Kasumi-1 (cell line): ENCODE data around the gene FGD5.

Experiments used
- DNase-seq, 2 experiments: peaks; one replicate each; lab custom pipeline; 2025; lab: John Stamatoyannopoulos, UW

FGD5 gene

DNA sequence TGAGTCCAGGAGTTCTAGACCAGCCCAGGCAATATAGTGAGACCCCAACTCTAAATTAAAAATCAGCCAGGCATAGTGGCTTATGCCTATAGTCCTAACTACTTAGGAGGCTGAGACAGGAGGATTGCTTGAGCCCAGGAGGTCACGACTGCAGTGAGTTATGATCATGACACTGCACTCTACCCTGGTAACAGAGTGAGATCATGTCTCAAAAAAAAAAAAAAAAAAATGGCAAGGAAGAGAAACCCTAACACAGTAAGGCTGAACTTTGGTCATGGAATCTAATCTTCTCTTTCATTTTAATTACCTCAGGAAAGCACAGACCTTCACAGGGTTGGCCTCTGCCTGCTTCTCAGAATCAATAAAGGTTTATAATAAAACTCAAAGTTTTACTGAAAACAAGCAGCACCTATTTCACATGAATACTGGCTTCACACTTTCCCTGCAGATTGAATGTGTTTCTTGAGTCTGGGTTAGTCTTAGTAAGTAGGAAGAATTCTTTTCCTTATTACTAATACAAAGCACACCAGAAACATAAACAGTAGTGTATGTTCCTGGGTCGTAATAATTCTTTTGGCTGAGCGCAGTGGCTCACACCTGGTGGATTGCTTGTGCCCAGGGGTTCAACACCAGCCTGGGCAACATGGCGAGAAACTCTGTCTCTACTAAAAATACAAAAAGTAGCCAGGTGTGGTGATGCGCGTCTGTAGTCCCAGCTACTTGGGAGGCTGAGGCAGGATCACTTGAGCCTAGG lies 117.0 kb downstream of the FGD5 start:
- no peak for DNase-seq

DNA sequence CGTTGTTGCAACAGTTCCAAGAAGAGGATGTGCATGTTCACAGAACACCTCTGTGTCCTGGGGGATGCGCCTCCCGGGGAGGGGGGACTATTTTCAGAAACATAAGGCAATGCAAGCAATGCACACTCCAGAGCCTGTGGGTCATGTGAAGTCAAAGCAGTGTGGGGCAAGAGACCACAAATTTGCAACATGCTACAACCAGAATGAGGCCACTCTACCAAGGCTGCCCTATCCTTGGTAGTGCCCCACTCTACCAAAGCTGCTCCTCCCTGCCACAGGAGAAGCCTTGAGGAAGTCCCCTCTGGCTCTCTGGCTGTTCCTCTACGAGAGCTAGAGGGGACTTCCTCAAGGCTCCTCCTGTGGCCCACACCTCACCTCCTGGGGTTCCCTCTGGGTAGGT lies 120.2 kb downstream of the FGD5 start:
- DNase-seq, result no peak

DNA sequence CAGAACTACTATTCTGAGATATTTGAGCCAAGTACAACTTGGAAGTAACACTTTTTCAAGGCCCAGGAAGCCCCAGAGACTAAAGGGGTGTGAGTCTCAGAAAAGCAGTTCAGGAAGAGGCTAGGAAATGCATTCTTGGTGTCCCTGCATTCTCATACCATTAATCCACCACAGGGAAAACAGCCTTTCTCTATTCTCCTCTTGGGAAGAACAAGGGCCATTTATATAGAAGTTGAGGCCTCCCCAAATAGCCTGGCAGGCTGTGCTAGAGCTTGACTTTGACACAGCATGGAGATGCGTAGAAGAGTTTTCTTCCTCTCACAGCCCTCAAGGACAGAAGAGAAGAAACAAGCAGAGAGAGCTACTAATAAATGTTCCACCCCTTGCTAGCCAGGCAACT lies 123.1 kb downstream of the FGD5 start:
- DNase-seq, result no peak

DNA sequence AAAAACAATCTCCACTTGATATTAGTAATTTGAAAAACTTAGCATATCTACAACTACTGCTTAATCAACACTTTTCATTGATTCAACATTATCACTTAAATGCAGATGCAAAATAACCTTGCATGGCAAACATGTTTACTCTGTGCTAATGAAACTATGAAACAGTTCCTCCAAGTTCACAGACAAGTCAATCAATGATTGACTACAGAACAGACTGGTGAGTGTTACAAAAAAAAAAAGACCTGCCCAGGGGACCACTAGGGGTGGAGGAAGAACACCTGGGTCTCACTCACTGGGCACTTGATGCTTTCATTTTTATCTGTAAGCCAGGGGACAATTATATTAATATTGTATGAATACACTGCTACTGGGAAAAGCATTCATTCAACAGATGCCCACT lies 124.3 kb downstream of the FGD5 start:
- no peak for DNase-seq

DNA sequence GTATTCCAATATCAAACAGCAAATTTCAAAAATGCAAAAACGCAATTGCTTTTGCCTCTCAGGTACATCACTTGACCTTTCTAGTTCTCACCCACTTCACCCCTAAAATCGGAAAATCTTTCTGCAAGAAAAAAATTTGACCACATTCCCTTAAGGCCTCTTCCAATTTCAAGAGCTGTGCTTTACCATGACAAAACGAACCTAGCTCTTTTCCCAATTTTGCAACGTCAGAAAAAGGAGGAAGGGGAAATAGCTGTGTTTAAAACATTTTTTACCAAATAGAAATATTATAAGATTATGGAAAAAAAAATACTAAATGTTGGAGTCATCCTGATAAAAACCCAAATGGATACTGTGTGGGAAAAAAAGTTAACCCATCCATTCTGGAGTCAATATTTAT lies 127.5 kb downstream of the FGD5 start:
- DNase-seq, result no peak

DNA sequence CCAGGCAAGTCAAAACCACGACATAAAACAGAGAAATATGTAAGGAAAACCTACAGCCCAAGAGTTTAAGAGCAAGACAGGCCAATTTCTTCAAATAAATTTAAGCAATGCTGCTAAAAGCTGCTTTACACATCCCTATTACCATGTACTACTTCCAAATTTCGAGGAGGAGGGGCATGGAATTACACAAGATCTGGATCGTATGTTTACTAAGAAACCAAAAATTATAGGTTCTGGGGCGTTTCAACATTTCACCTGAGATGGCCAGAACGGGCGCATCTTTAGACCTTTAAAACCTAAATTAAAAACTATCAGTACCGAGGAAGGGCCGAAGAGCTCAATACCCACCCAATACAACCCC lies 128.0 kb downstream of the FGD5 start:
- DNase-seq, result peak; percentile 52 to 54

DNA sequence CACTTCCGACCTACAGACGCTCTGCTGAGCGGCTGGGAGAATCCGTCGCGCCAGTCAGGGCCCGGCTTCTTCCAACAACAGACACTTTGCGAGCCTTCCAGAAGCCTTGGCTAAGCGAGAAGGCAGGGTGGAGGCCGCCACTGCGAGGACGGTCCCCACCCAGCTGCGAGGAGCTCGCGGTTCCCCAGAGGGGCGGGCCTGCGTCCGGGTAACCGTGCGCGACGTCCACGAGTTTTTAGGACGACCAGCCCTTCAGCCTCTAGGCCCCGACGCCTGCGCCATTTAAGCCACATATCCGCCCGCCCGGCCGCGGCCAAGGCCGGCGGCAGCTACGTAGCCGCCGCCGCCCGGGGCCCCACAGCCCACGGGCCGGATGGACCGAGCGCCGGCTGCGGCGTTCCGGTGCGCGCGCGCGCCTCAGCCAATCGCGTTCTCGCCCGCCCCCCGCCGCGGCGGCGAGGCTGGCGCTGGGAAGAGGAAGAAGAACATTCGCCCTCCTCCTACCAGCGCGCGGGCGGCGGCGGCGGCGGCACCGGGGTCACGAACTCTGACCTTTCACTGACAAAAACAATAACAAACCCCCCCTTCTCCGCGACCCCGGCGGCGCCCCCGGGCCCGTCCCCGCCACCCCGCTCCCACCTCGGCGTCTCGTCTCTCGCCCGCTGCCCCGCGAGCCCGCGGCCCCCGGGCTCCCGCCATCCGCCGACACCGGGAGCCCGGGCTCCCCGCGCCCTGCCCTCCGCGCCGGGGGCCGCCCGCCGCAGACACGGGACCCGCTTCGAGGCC lies 128.5 kb downstream of the FGD5 start, which contains the start of gene NR2C2:
Gene NR2C2, plus strand, starts transcription at position 484 of the 786 bp plus-strand sequence. CDS start 56,332 bp downstream, outside the sequence.
- DNase-seq, result peak; percentile 66 to 79

DNA sequence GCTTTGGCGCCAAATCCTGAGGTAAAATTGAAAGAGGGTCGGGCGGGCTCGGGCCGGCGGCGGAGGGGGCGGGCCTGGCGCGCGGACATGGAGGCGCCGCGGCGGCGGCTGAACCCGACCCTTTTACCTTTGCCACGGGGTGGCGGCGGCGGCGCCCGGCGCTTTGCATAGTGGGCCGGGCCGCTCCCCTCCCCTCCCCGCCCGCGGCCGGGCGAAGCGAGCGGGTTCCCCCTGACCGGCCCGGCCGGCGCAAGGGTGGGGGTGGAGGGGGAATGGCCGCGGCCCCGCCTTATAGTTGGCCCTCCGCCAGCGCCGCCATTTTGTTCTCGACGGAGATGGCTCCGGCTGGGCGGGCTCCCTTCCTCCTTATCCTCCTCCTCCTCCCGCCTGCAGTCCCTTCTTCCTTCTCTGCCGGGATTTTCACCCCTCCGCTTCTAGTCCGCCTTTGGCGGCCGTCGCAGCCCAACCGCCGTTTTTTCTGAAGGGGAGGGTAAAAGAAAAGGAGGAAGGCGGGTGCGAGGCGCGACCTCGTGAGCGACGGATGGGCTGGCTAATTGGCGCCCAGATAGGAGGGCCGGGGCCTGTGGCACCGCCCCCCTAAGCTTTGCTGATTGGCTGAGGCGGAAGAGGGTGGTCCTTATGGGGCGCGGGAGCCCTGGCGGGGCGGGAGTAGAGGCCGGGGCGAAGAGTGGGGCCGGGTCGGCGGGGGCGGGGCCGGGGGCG lies 129.3 kb downstream of the FGD5 start:
- DNase-seq, result peak; percentile 93 to 94

DNA sequence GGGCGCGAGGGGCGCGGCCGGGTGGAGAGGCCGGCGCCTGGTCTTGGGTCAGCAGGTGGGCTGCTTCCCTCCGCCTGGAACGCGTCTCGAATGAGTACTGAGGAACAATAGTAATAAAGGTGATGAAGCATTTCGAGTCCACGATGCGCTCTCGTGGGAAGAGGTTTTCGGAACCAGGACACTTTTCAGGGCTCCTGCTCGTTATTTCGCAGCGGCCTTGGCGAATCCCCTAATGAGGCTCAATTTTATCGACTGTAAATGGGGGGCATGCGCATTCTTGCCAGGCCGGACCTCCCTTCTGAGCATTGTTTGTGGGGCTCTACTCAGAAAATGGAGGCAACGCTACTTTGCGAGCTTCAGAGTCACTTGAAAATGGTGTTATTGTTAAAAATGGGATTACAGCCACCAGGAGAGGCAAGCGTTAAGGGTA lies 129.9 kb downstream of the FGD5 start:
- no peak for DNase-seq

DNA sequence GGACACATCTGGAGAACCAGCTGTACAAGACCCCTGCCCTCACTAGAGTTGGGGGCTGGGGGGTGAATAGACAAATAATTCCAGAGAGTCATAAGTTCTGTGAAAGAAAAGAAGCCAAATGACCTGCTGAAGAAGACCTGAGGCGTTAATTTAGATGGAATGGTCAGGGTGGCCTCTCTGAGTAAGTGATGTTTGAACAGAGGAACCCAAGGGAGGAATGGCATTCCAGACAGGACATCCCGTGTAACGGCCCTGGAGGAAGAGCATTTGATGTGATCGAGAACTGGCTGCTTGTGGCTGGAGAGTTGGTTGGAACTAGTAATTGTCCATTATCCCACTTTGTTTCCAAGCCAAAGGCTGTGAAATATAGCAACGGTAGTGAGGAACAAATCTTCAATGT lies 130.4 kb downstream of the FGD5 start:
- no peak for DNase-seq

DNA sequence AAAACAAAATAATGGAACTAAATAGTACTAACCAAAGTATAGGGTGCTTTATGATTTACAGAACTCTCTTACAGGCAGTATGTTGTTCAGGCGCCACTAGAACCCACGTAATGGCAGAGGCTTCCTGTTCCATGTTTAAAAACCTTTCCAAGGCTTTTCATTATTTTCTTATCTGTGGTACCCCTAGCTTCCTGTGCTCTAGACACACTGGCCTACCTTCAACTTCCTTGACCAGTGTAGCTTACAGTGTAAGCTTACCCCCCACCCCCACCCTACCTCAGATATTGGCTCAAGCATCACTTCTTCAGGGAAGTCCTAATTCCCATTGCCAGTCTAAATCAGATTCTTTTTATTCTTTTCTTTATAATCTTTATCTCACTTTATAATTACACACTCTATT lies 131.5 kb downstream of the FGD5 start:
- DNase-seq, result no peak

DNA sequence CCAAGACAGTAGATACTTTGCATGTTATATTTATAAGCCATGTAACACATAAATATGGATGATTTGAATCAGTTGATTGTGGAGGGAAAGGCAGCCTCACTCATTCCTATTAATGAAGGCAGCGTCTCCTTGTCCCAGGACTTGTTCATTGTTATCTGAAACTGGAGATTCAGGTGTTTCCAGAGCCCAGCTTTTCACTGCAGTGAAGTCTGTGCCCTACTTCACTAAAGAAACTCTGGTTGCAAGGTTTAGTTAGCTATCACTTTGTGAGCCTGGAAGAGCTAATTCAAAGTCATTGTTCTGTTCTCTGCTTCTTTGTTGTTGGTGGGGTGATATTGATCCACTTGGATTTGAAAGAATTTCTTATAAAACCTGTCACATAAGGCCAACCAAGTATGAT lies 138.4 kb downstream of the FGD5 start:
- DNase-seq, result no peak

DNA sequence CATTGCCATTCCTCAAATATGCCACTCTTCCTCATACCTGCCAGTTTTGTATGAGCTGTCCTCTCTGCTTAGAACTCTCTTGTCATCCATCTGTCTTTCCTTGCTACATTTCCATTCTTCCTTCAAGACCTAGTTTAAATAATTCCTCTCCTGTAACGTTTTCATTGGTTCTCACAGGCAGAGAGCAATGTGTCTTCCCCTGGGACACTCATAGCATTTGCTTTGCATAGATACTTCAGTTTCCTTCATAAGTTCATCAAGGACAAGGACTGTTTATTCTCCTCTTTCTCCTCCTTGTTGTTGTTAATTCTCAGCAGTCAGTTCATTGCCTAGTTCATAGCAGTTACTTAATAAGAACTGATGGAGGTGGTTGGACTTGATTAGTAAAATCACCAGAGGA lies 139.2 kb downstream of the FGD5 start:
- no peak for DNase-seq

DNA sequence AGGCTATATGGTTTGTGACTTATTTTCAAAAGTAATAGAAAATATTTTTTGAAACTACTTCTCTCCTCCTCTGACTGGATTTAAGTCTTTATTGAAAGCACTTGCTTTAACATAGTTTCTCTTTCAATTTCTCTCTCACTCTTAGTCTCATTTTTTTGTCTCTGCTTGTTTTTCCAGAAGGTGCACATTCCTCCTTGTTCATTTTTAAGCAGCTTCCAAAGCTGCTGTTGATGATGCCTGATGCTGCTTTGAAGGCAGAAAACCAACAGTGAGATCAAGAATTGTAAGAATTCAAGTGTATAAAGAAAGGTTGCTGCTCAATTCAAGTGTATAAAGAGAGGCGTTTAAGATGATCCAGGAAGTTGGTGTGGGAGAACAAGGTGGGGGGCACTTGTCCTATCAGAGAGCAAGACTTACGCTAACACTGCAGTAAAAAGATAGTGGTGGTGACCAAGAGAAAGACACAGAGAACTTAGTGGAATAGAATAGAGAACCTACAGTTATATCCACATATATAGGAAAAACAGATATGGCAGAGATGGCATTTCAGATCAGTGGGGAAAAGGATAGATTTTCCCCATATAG lies 140.7 kb downstream of the FGD5 start:
- no peak for DNase-seq

DNA sequence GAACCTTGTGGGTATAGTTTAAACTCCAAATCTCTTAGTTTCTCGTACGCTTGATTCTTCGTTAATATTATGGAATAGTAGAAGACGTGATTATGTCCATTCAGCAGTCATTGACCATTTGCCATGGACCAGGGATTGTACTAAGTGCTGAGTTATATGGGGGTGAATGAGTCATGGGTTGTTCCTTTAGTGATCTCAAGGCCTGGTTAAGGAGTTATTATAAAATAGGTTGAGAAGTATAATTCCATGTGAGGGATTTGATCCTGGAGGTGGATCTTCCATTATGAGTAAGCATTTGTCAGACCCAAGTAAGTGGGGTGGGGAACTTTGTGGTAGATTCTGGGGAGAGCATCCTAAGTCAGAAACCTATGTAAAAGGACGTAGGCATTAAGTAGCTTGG lies 144.0 kb downstream of the FGD5 start:
- DNase-seq, result no peak

DNA sequence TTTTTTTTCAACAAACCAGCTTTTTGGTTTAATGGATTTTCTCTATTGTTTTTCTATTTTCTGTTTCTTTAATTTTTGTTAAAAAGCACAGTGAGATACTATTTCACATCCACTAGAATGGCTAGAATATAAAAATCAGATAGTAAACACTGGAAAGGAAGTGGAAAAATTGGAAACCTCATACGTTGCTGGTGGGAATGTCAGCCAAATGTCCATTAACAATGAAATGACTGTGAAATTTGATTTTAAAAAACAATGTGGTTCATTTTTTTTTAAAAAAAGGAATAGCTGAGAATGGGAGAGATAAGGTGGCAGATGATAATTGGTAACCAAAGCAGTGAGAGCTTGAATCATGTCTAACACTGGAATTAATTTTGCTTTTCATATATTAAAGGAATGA lies 148.5 kb downstream of the FGD5 start:
- no peak for DNase-seq

DNA sequence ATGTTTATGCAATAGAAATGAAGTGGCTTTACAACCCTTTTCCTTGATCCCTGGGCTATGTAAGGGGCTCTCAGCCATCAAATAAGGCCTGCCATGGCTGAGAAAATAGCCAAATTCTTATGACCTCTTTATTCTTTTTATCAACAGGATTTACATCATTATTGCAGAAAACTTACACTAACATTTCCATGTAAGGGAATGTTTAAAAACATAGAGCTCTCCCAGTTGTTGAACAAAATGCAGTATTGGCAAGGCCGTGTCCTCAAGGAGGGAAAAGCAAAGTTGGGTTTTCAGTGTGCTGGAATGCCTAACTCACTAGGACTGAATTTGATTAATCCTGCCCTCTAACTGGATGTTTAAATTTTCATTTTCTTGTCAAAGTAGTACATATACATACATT lies 150.9 kb downstream of the FGD5 start:
- DNase-seq, result no peak

DNA sequence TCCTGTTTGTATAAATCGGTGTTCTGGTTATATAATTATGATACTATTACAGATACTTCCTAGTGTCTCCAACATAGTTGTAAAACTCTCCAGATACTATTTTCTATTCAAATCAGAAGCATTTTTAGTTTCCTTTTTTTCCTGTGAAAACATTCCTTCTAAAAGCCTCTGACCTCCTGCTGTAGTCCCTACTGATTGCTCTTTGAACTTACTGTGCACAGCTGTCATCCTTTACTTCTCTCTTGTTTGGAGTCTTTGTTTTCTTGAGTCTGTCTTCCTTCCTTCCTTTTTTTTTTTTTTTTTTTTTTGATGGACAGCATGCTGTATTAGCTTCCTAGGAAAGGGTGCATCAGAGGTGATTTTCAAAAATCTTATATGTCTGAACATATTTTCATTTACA lies 157.6 kb downstream of the FGD5 start:
- DNase-seq, result no peak

DNA sequence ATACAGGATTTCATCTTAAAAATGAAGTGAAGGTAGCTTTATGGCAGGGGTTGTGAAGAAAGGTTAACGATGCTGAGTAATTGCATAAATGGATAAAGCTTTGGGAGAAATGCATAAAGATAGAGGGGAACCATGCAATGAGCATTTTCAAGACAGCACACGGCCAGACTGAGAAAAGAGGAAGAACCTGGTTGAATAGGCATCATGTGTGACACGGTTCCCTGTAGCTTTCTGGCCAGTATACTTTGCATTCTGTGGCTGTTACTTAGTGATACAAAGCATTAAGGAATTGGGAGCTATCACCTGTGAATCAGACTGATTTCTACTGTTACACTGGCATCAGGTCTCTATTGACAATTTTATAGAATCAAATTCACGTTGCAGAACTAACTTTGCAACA lies 161.9 kb downstream of the FGD5 start:
- peak; percentile 79 to 89 for DNase-seq
